ENCODE results near the gene ANKRD9. TPM values are rescaled to one million over a fixed set of nuclear protein-coding genes. Genes with fewer than 3 reads are reported as not detected.

The ANKRD9 gene
- total RNA-seq, 1 experiment from 2014 or later, result 23.7 TPM

- intact Hi-C loops (cut with micrococcal nuclease; ENCODE audit: unreplicated experiment) (loop anchor here (10.0 kb wide), 1 partner anchor 69 kb away; the partner anchor contains the start of gene RCOR1), in situ Hi-C loops (cut with HindIII; ENCODE audit: low pct_unique_long_range_greater_than_20kb, low sequenced_read_pairs) (no loop called here)
- DNase-seq (ENCODE audit: low read depth, low spot score) (no peak), ATAC-seq (no peak)
- CTCF ChIA-PET, result no interaction called here
- TF ChIP-seq REST (IDR thresholded peaks at IDR 0.05; ENCODE audit: insufficient read depth in 1 of 2, low read depth in 2 of 2, low read length in 1 of 2), result no peak
- no peaks in the 10 kb centered on the region for H3K27me3 ChIP-seq (ENCODE audit: control insufficient read depth, insufficient read depth, low read length)
- peak overlapping the region; percentile 5 to 56; a peak in 3 of 4 replicates for H3K4me3 ChIP-seq (ENCODE audit: low read depth in 2 of 2, low read length in 2 of 2)
- no TSS peak for BruUV-seq (replicated peaks)
- no peaks in the 10 kb centered on the region for H3K36me3 ChIP-seq (ENCODE audit: control insufficient read depth, insufficient read depth, low read length)
- peaks cover 13% of the 10 kb centered on the region for H3K4me1 ChIP-seq (ENCODE audit: control insufficient read depth, insufficient read depth, low read length)
- H3K9me3 ChIP-seq (ENCODE audit: control insufficient read depth, insufficient read depth, low read depth, low read length), result no peaks in the 10 kb centered on the region
- peak overlapping the region; percentile 85 for H3K27ac ChIP-seq (ENCODE audit: low read length)
- POLR2A ChIA-PET, result no interaction called here
These were observed 16.4 kb upstream of the ANKRD9 start for GRCh38 chr14:102525929-102526497.

GRCh38 chr14:102525219-102525928 lies 15.8 kb upstream of the ANKRD9 start:
- Histone ChIP-seq H3K4me3 (ENCODE audit: low read depth in 2 of 2, low read length in 2 of 2) (peak overlapping the region; percentile 56 to 77), H3K27me3 (ENCODE audit: control insufficient read depth, insufficient read depth, low read length) (no peaks in the 10 kb centered on the region), H3K9me3 (ENCODE audit: control insufficient read depth, insufficient read depth, low read depth, low read length) (no peaks in the 10 kb centered on the region), H3K27ac (ENCODE audit: low read length) (peak overlapping the region; percentile 85), H3K36me3 (ENCODE audit: control insufficient read depth, insufficient read depth, low read length) (no peaks in the 10 kb centered on the region), H3K4me1 (ENCODE audit: control insufficient read depth, insufficient read depth, low read length) (peaks cover 13% of the 10 kb centered on the region)
- BruUV-seq (replicated peaks), result no TSS peak
- TF ChIP-seq SIN3A (IDR thresholded peaks at IDR 0.05; ENCODE audit: borderline replicate concordance, insufficient read depth, low read depth, low read length) (no peak), CTCF (IDR thresholded peaks at IDR 0.05) (no peak), TCF7L2 (IDR thresholded peaks at IDR 0.05; ENCODE audit: low read depth, low read length) (no peak), REST (IDR thresholded peaks at IDR 0.05; ENCODE audit: insufficient read depth in 1 of 2, low read depth in 2 of 2, low read length in 1 of 2) (no peak), POLR2AphosphoS5 (IDR thresholded peaks at IDR 0.05; ENCODE audit: low read depth, low read length) (no peak)
- DNase-seq (ENCODE audit: low read depth, low spot score), result no peak
- peak; percentile 51 for ATAC-seq
- intact Hi-C loops (cut with micrococcal nuclease; ENCODE audit: unreplicated experiment), result loop anchor here (10.0 kb wide), 1 partner anchor 69 kb away; the partner anchor contains the start of gene RCOR1
- in situ Hi-C loops (cut with HindIII; ENCODE audit: low pct_unique_long_range_greater_than_20kb, low sequenced_read_pairs), result no loop called here
- CTCF ChIA-PET, result interaction anchor here (0.7 to 1.0 kb wide), 2 partner anchors 9 to 169 kb away, joined by 3 to 4 read pairs; no protein-coding TSS in a partner anchor
- POLR2A ChIA-PET, result interaction anchor here (0.6 kb wide), 1 partner anchor 47 kb away, joined by 9 read pairs; no protein-coding TSS in a partner anchor
